Suppressor macrophage (primary cell): Measurements from ENCODE around the gene PDCD10.

Experiments used
- DNase-seq, 4 experiments: peaks; one replicate each; pipeline ENCODE4 v3.0.0-alpha.2; 2020 to 2022

Gene PDCD10

GRCh38 chr3:167671878-167672427, 62.7 kb downstream of the PDCD10 start:
- no peak for DNase-seq

- DNase-seq, result no peak
Measured at GRCh38 chr3:167669699-167670098, 65.0 kb downstream of the PDCD10 start.

- DNase-seq, result no peak
Measured at GRCh38 chr3:167668651-167669050, 66.0 kb downstream of the PDCD10 start.

GRCh38 chr3:167666563-167666962, 68.1 kb downstream of the PDCD10 start:
- DNase-seq, result no peak

- DNase-seq, result peak in 1 of 4 experiments; percentile 9
Measured at GRCh38 chr3:167662919-167663400, 71.7 kb downstream of the PDCD10 start.

- DNase-seq, result no peak
Measured at GRCh38 chr3:167657684-167658225, 76.9 kb downstream of the PDCD10 start.

GRCh38 chr3:167656821-167657220, 77.9 kb downstream of the PDCD10 start:
- no peak for DNase-seq

GRCh38 chr3:167653760-167654159, 80.9 kb downstream of the PDCD10 start, which contains the start of gene WDR49:
TSS of gene WDR49 (minus strand) at chr3:167653942. CDS start at chr3:167653425, 517 bp downstream.
- DNase-seq, result peak; percentile 23 to 64 (median 42)

GRCh38 chr3:167653155-167653554, 81.5 kb downstream of the PDCD10 start:
- no peak for DNase-seq

- no peak for DNase-seq
Measured at GRCh38 chr3:167651826-167652225, 82.9 kb downstream of the PDCD10 start.

GRCh38 chr3:167650459-167650858, 84.2 kb downstream of the PDCD10 start:
- DNase-seq, result peak in 1 of 4 experiments; percentile 7

- DNase-seq, result no peak
Measured at GRCh38 chr3:167649746-167650145, 84.9 kb downstream of the PDCD10 start.

- no peak for DNase-seq
Measured at GRCh38 chr3:167644611-167645010, 90.1 kb downstream of the PDCD10 start.
